NCI-H146 treated with DMSO at 0.1 percent for 48 hours (cell line): Measurements from ENCODE around the gene MYT1.

Experiments used
- DNase-seq: peaks from one replicate; lab custom pipeline; 2025; ENCODE audit not compliant: unreplicated experiment; lab: John Stamatoyannopoulos, UW

The MYT1 gene

GRCh38 chr20:64212755-64213154, 48.5 kb downstream of the MYT1 start:
- no peak for DNase-seq

- no peak for DNase-seq
These were observed 49.9 kb downstream of the MYT1 start for GRCh38 chr20:64214113-64214512.

- no peak for DNase-seq
These were observed 50.7 kb downstream of the MYT1 start for GRCh38 chr20:64214952-64215351.

- no peak for DNase-seq
These were observed 51.8 kb downstream of the MYT1 start for GRCh38 chr20:64216036-64216435.

- DNase-seq: no peak
These were observed 52.7 kb downstream of the MYT1 start for GRCh38 chr20:64216910-64217309.

GRCh38 chr20:64217539-64218221, 53.4 kb downstream of the MYT1 start:
- no peak for DNase-seq

- DNase-seq: no peak
These were observed 55.0 kb downstream of the MYT1 start for GRCh38 chr20:64219202-64219601.

GRCh38 chr20:64219730-64220129, 55.5 kb downstream of the MYT1 start:
- DNase-seq: no peak

GRCh38 chr20:64220420-64220819, 56.2 kb downstream of the MYT1 start:
- no peak for DNase-seq

- DNase-seq: no peak
These were observed 56.8 kb downstream of the MYT1 start for GRCh38 chr20:64220891-64221527.

- no peak for DNase-seq
These were observed 58.1 kb downstream of the MYT1 start for GRCh38 chr20:64222291-64222735.

GRCh38 chr20:64222851-64223525, 58.7 kb downstream of the MYT1 start:
- no peak for DNase-seq

GRCh38 chr20:64223526-64224067, 59.3 kb downstream of the MYT1 start:
- DNase-seq: no peak

GRCh38 chr20:64224351-64225170, 60.3 kb downstream of the MYT1 start:
- DNase-seq: no peak

GRCh38 chr20:64225171-64225595, 60.9 kb downstream of the MYT1 start:
- no peak for DNase-seq

- no peak for DNase-seq
These were observed 61.8 kb downstream of the MYT1 start for GRCh38 chr20:64225828-64226598.

- no peak for DNase-seq
These were observed 62.7 kb downstream of the MYT1 start for GRCh38 chr20:64226686-64227580.

- DNase-seq: no peak
These were observed 63.9 kb downstream of the MYT1 start for GRCh38 chr20:64228086-64228653.
